ENCODE measurements around the gene NLRC5.

Gene NLRC5

GRCh38 chr16:57084257-57084770 is 95.0 kb downstream of the NLRC5 start:
- no peak overlapping the region for H3K4me2 ChIP-seq (ENCODE audit: low read length)
- peak overlapping the region; percentile 66 for H3K27ac ChIP-seq (ENCODE audit: low read depth, low read length, poor library complexity, severe bottlenecking)
- H2AFZ ChIP-seq (ENCODE audit: low read length) = no peak overlapping the region
- H3K9me2 ChIP-seq (ENCODE audit: low read depth, low read length) = no peaks in the 10 kb centered on the region
- no peaks in the 10 kb centered on the region for H3K79me2 ChIP-seq (ENCODE audit: insufficient read depth, low read length)
- no peaks in the 10 kb centered on the region for H4K20me1 ChIP-seq (ENCODE audit: insufficient read depth, low read length)
- H3K36me3 ChIP-seq (ENCODE audit: insufficient read depth, low read length) = no peaks in the 10 kb centered on the region
- H3K9ac ChIP-seq (ENCODE audit: low read length) = no peak overlapping the region; the same call in 1 of the 2 replicates
- H3K4me3 ChIP-seq (ENCODE audit: low read depth, low read length, poor library complexity, severe bottlenecking) = no peak overlapping the region
- no peaks in the 10 kb centered on the region for H3F3A ChIP-seq (ENCODE audit: insufficient read depth, low read length)
- no peaks in the 10 kb centered on the region for H3K27me3 ChIP-seq (ENCODE audit: insufficient read depth, low read length)
- H3K4me1 ChIP-seq (ENCODE audit: insufficient read depth, low read length, severe bottlenecking) = peaks cover 28% of the 10 kb centered on the region
- H3K9me3 ChIP-seq (ENCODE audit: low read length) = no peaks in the 10 kb centered on the region
- TF ChIP-seq, protein P1, sequence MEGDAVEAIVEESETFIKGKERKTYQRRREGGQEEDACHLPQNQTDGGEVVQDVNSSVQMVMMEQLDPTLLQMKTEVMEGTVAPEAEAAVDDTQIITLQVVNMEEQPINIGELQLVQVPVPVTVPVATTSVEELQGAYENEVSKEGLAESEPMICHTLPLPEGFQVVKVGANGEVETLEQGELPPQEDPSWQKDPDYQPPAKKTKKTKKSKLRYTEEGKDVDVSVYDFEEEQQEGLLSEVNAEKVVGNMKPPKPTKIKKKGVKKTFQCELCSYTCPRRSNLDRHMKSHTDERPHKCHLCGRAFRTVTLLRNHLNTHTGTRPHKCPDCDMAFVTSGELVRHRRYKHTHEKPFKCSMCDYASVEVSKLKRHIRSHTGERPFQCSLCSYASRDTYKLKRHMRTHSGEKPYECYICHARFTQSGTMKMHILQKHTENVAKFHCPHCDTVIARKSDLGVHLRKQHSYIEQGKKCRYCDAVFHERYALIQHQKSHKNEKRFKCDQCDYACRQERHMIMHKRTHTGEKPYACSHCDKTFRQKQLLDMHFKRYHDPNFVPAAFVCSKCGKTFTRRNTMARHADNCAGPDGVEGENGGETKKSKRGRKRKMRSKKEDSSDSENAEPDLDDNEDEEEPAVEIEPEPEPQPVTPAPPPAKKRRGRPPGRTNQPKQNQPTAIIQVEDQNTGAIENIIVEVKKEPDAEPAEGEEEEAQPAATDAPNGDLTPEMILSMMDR (IDR thresholded peaks at IDR 0.05; ENCODE audit: low read length) = peak; percentile 98
- TF ChIP-seq EZH2 (IDR thresholded peaks at IDR 0.05; ENCODE audit: borderline replicate concordance, low read length) = no peak

- Histone ChIP-seq H3K27ac (ENCODE audit: low read depth, low read length, poor library complexity, severe bottlenecking) (peak overlapping the region; percentile 66), H2AFZ (ENCODE audit: low read length) (no peak overlapping the region), H3K9ac (ENCODE audit: low read length) (no peak overlapping the region; the same call in 1 of the 2 replicates)
Observed at GRCh38 chr16:57084996-57085395, 95.6 kb downstream of the NLRC5 start.

DNA sequence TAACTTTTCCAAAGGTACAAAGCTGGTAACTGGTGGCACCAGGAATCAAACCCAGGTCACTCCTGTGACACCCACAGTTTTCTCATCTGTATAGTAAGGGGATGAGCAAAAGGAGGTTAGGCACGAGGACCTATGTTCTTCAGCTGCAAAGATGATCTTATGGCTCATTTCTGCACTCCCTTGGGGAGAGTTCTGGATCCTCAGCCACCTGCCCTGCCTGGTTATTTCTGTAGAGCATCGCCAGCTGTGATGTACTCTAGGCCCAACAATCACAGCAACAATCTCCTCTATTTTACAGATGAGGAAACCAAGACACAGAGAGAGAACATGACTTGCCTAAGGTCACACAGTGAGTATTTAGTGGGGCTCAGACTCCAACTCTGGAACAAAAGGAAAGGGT is 97.6 kb downstream of the NLRC5 start:
- Histone ChIP-seq H3K9me2 (ENCODE audit: low read depth, low read length) (no peaks in the 10 kb centered on the region), H3K4me2 (ENCODE audit: low read length) (no peak overlapping the region), H3K79me2 (ENCODE audit: insufficient read depth, low read length) (no peaks in the 10 kb centered on the region), H3F3A (ENCODE audit: insufficient read depth, low read length) (no peaks in the 10 kb centered on the region), H3K27ac (ENCODE audit: low read depth, low read length, poor library complexity, severe bottlenecking) (peak overlapping the region; percentile 57), H3K36me3 (ENCODE audit: insufficient read depth, low read length) (no peaks in the 10 kb centered on the region; the same call in 1 of the 2 replicates), H3K9ac (ENCODE audit: low read length) (no peak overlapping the region), H4K20me1 (ENCODE audit: insufficient read depth, low read length) (no peaks in the 10 kb centered on the region), H2AFZ (ENCODE audit: low read length) (no peak overlapping the region), H3K9me3 (ENCODE audit: low read length) (no peaks in the 10 kb centered on the region), H3K4me1 (ENCODE audit: insufficient read depth, low read length, severe bottlenecking) (peaks cover 43% of the 10 kb centered on the region), H3K27me3 (ENCODE audit: insufficient read depth, low read length) (no peaks in the 10 kb centered on the region; the same call in 1 of the 2 replicates), H3K4me3 (ENCODE audit: low read depth, low read length, poor library complexity, severe bottlenecking) (no peak overlapping the region)
- no peak for TF ChIP-seq EZH2 (IDR thresholded peaks at IDR 0.05; ENCODE audit: borderline replicate concordance, low read length)
- TF ChIP-seq, protein P1 (IDR thresholded peaks at IDR 0.05; ENCODE audit: low read length) = no peak

More at GRCh38 chr16:57084996-57085395, 95.6 kb downstream of the NLRC5 start:
- no peaks in the 10 kb centered on the region for H3K9me2 ChIP-seq (ENCODE audit: low read depth, low read length)
- H3K4me2 ChIP-seq (ENCODE audit: low read length) = no peak overlapping the region
- no peaks in the 10 kb centered on the region for H3K36me3 ChIP-seq (ENCODE audit: insufficient read depth, low read length)
- peaks cover 35% of the 10 kb centered on the region for H3K4me1 ChIP-seq (ENCODE audit: insufficient read depth, low read length, severe bottlenecking)
- no peaks in the 10 kb centered on the region for H3F3A ChIP-seq (ENCODE audit: insufficient read depth, low read length)
- H3K27me3 ChIP-seq (ENCODE audit: insufficient read depth, low read length) = no peaks in the 10 kb centered on the region
- H3K9me3 ChIP-seq (ENCODE audit: low read length) = no peaks in the 10 kb centered on the region
- no peaks in the 10 kb centered on the region for H4K20me1 ChIP-seq (ENCODE audit: insufficient read depth, low read length)
- TF ChIP-seq, protein P1 (IDR thresholded peaks at IDR 0.05; ENCODE audit: low read length) = no peak
- no peak for TF ChIP-seq EZH2 (IDR thresholded peaks at IDR 0.05; ENCODE audit: borderline replicate concordance, low read length)
- H3K79me2 ChIP-seq (ENCODE audit: insufficient read depth, low read length) = no peaks in the 10 kb centered on the region
- H3K4me3 ChIP-seq (ENCODE audit: low read depth, low read length, poor library complexity, severe bottlenecking) = no peak overlapping the region

Measured in OCI-LY1 (cell line).